ENCODE measurements around the gene CAMTA1. TPM values are rescaled to one million over a fixed set of nuclear protein-coding genes. Genes with fewer than 3 reads are reported as not detected.

Gene CAMTA1
- total RNA-seq, 1 experiment from 2014 or later: 85.2 TPM

- Histone ChIP-seq H3K27me3 (replicated peaks; ENCODE audit: insufficient read depth, low read depth, low read length, poor library complexity) (no peaks in the 10 kb centered on the region), H3K4me3 (ENCODE audit: low read depth, low read length, poor library complexity, severe bottlenecking) (no peak overlapping the region), H3K36me3 (ENCODE audit: insufficient read depth, low read length, poor library complexity, severe bottlenecking) (no peaks in the 10 kb centered on the region), H3K9me3 (ENCODE audit: low read depth, low read length, poor library complexity, severe bottlenecking) (no peaks in the 10 kb centered on the region), H3K4me1 (ENCODE audit: insufficient read depth, low read length, poor library complexity, severe bottlenecking) (peaks cover 11% of the 10 kb centered on the region), H3K27ac (ENCODE audit: low read depth, low read length, poor library complexity, severe bottlenecking) (no peak overlapping the region)
- intact Hi-C loops (cut with micrococcal nuclease; ENCODE audit: unreplicated experiment): no loop called here
- ChIA-PET POLR2A (ENCODE audit: low non-redundant PET) (interaction anchor here (0.6 kb wide), 1 partner anchor 505 kb away, joined by 5 read pairs; no protein-coding TSS in a partner anchor), CTCF (interaction anchor here (0.7 to 1.0 kb wide), 2 partner anchors 230 to 421 kb away, joined by 3 to 5 read pairs; no protein-coding TSS in a partner anchor)
- no peak for DNase-seq (ENCODE audit: low spot score)
- no TSS peak for BruUV-seq (replicated peaks)
- TF ChIP-seq CTCF (conservative IDR thresholded peaks at IDR 0.05; ENCODE audit: low read depth, low read length): no peak
- no peak for TF ChIP-seq EZH2 (IDR thresholded peaks at IDR 0.05; ENCODE audit: borderline replicate concordance, low read depth, low read length, poor library complexity, severe bottlenecking)
These were observed 438.9 kb downstream of the CAMTA1 start for GRCh38 chr1:7224081-7224534.

GRCh38 chr1:7224644-7225043 is 439.4 kb downstream of the CAMTA1 start:
- CTCF ChIA-PET: interaction anchor here (0.7 kb wide), 1 partner anchor 420 kb away, joined by 5 read pairs; no protein-coding TSS in a partner anchor
- Histone ChIP-seq H3K27ac (ENCODE audit: low read depth, low read length, poor library complexity, severe bottlenecking) (no peak overlapping the region), H3K4me3 (ENCODE audit: low read depth, low read length, poor library complexity, severe bottlenecking) (no peak overlapping the region), H3K27me3 (replicated peaks; ENCODE audit: insufficient read depth, low read depth, low read length, poor library complexity) (no peaks in the 10 kb centered on the region), H3K9me3 (ENCODE audit: low read depth, low read length, poor library complexity, severe bottlenecking) (no peaks in the 10 kb centered on the region), H3K4me1 (ENCODE audit: insufficient read depth, low read length, poor library complexity, severe bottlenecking) (peaks cover 11% of the 10 kb centered on the region), H3K36me3 (ENCODE audit: insufficient read depth, low read length, poor library complexity, severe bottlenecking) (no peaks in the 10 kb centered on the region)
- TF ChIP-seq CTCF (conservative IDR thresholded peaks at IDR 0.05; ENCODE audit: low read depth, low read length) (no peak; the same call in 1 of the 2 replicates), EZH2 (IDR thresholded peaks at IDR 0.05; ENCODE audit: borderline replicate concordance, low read depth, low read length, poor library complexity, severe bottlenecking) (no peak)
- POLR2A ChIA-PET (ENCODE audit: low non-redundant PET): no interaction called here
- peak; percentile 13 for DNase-seq (ENCODE audit: low spot score)
- intact Hi-C loops (cut with micrococcal nuclease; ENCODE audit: unreplicated experiment): no loop called here
- BruUV-seq (replicated peaks): no TSS peak

DNA sequence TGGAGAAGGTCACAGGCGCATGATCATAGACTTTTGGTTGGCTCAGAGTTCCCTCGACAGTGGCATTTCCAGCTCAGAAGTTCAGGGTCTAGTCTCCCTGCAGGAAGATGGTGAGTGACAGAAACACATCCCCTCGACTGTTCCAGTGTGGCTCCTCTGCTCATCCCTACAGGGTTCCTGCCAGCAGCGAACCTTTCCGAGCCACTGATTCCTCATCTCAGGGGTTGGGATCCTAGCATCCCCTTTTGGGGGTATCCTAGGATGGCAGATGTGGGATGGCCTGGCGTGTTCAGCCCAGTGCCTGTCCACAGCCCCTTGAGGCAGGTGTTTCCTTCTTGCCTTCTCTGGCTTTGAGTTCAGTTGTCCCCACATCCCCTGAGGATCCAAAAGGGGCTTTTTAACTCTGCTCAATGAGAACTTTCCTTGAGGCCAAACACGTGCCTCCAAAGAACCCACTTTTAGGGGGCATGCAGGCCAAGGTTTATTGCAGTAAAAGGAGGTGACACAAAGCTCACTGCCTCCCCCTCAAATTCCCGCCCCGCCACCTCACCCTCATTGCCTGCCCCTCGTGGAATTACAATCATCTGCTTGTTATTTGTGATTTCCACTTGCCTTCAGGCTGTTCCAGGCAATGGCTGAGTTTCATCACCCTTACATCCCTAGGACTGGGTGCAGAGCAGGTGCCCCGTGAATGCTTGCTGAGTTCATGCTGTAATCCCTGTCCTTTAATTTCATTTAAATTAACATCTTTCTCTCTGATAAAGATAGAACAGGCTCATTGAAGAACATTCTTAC is 440.7 kb downstream of the CAMTA1 start:
- Histone ChIP-seq H3K27ac (ENCODE audit: low read depth, low read length, poor library complexity, severe bottlenecking) (no peak overlapping the region), H3K36me3 (ENCODE audit: insufficient read depth, low read length, poor library complexity, severe bottlenecking) (no peaks in the 10 kb centered on the region), H3K4me1 (ENCODE audit: insufficient read depth, low read length, poor library complexity, severe bottlenecking) (peaks cover 11% of the 10 kb centered on the region), H3K4me3 (ENCODE audit: low read depth, low read length, poor library complexity, severe bottlenecking) (no peak overlapping the region), H3K9me3 (ENCODE audit: low read depth, low read length, poor library complexity, severe bottlenecking) (no peaks in the 10 kb centered on the region), H3K27me3 (replicated peaks; ENCODE audit: insufficient read depth, low read depth, low read length, poor library complexity) (no peaks in the 10 kb centered on the region)
- DNase-seq (ENCODE audit: low spot score): no peak
- POLR2A ChIA-PET (ENCODE audit: low non-redundant PET): no interaction called here
- no peak for TF ChIP-seq CTCF (conservative IDR thresholded peaks at IDR 0.05; ENCODE audit: low read depth, low read length)
- no peak for TF ChIP-seq EZH2 (IDR thresholded peaks at IDR 0.05; ENCODE audit: borderline replicate concordance, low read depth, low read length, poor library complexity, severe bottlenecking)
- CTCF ChIA-PET: no interaction called here
- BruUV-seq (replicated peaks): no TSS peak
- intact Hi-C loops (cut with micrococcal nuclease; ENCODE audit: unreplicated experiment): no loop called here

Measured in A673 (cell line).